Measurements from ENCODE around the gene CMTR2. TPM values are rescaled to one million over a fixed set of nuclear protein-coding genes. Genes with fewer than 3 reads are reported as not detected.

Gene CMTR2
- total RNA-seq (ENCODE audit: low replicate concordance) = 32.4 and 43.9 TPM in 2 replicates

GRCh38 chr16:71288890-71289731, at the start of gene CMTR2:
Gene CMTR2, minus strand, starts transcription at chr16:71289402. Its CDS starts 3,482 bp downstream, at chr16:71285920.
- H4K20me1 ChIP-seq (ENCODE audit: low read depth) = peaks cover 3% of the 10 kb centered on the region
- H3K79me2 ChIP-seq (ENCODE audit: low read depth) = peaks cover 35% of the 10 kb centered on the region
- no peaks in the 10 kb centered on the region for H3K36me3 ChIP-seq
- H3K9me3 ChIP-seq (ENCODE audit: low read depth) = no peaks in the 10 kb centered on the region
- peak within 1 kb of the TSS; percentile 87 for H3K27ac ChIP-seq
- Mint-ChIP-seq H3K36me3 (peaks cover 14% of the 10 kb centered on the region), H3K27me3 (ENCODE audit: insufficient read depth, low read depth) (peaks cover 2% of the 10 kb centered on the region), H3K4me1 (peaks cover 13% of the 10 kb centered on the region), H3K27ac (peak within 1 kb of the TSS; percentile 91), H3K9me3 (no peaks in the 10 kb centered on the region), H3K4me3 (peak within 1 kb of the TSS; percentile 87)
- peak within 1 kb of the TSS; percentile 63 for H2AFZ ChIP-seq (replicated peaks)
- peaks cover 18% of the 10 kb centered on the region for H3F3A ChIP-seq (ENCODE audit: low read depth)
- H3K4me2 ChIP-seq = peak within 1 kb of the TSS; percentile 89
- peak within 1 kb of the TSS; percentile 68 for H3K4me3 ChIP-seq
- peak; percentile 100 for DNase-seq (ENCODE audit: low spot score)
- H3K9ac ChIP-seq = peak within 1 kb of the TSS; percentile 64
- TF ChIP-seq EZH2 (IDR thresholded peaks at IDR 0.05) = peak; percentile 4
- no peak for TF ChIP-seq EZH2phosphoT487 (IDR thresholded peaks at IDR 0.05)
- H3K4me1 ChIP-seq = peaks cover 13% of the 10 kb centered on the region
- H3K27me3 ChIP-seq = no peaks in the 10 kb centered on the region

- Histone ChIP-seq H3K27ac (no peak overlapping the region), H3K9me3 (ENCODE audit: low read depth) (no peaks in the 10 kb centered on the region), H2AFZ (replicated peaks) (no peak overlapping the region), H3K36me3 (no peaks in the 10 kb centered on the region), H4K20me1 (ENCODE audit: low read depth) (no peaks in the 10 kb centered on the region), H3K4me3 (no peak overlapping the region), H3K79me2 (ENCODE audit: low read depth) (no peaks in the 10 kb centered on the region), H3K27me3 (no peaks in the 10 kb centered on the region), H3K4me2 (no peak overlapping the region), H3F3A (ENCODE audit: low read depth) (no peaks in the 10 kb centered on the region), H3K4me1 (no peaks in the 10 kb centered on the region), H3K9ac (no peak overlapping the region)
- TF ChIP-seq EZH2phosphoT487 (IDR thresholded peaks at IDR 0.05) = no peak
- no peak for TF ChIP-seq EZH2 (IDR thresholded peaks at IDR 0.05)
- TF ChIP-seq CTCF (IDR thresholded peaks at IDR 0.05) = no peak
- Mint-ChIP-seq H3K4me1 (no peaks in the 10 kb centered on the region), H3K9me3 (no peaks in the 10 kb centered on the region), H3K27me3 (ENCODE audit: insufficient read depth, low read depth) (peaks cover 7% of the 10 kb centered on the region), H3K4me3 (no peak overlapping the region), H3K27ac (no peak overlapping the region), H3K36me3 (no peaks in the 10 kb centered on the region)
- DNase-seq (ENCODE audit: low spot score) = no peak
Observed at GRCh38 chr16:71338632-71339031, 49.4 kb upstream of the CMTR2 start.

GRCh38 chr16:71338193-71338592, 49.0 kb upstream of the CMTR2 start:
- Histone ChIP-seq H4K20me1 (ENCODE audit: low read depth) (no peaks in the 10 kb centered on the region), H3K9ac (no peak overlapping the region), H3K4me3 (no peak overlapping the region), H2AFZ (replicated peaks) (no peak overlapping the region), H3K4me2 (no peak overlapping the region), H3K79me2 (ENCODE audit: low read depth) (no peaks in the 10 kb centered on the region), H3K27ac (no peak overlapping the region), H3K27me3 (no peaks in the 10 kb centered on the region), H3F3A (ENCODE audit: low read depth) (no peaks in the 10 kb centered on the region), H3K4me1 (no peaks in the 10 kb centered on the region), H3K9me3 (ENCODE audit: low read depth) (no peaks in the 10 kb centered on the region), H3K36me3 (no peaks in the 10 kb centered on the region)
- Mint-ChIP-seq H3K27me3 (ENCODE audit: insufficient read depth, low read depth) (peaks cover 7% of the 10 kb centered on the region), H3K4me1 (no peaks in the 10 kb centered on the region), H3K4me3 (no peak overlapping the region), H3K36me3 (no peaks in the 10 kb centered on the region), H3K9me3 (no peaks in the 10 kb centered on the region), H3K27ac (no peak overlapping the region)
- no peak for DNase-seq (ENCODE audit: low spot score)
- TF ChIP-seq EZH2phosphoT487 (IDR thresholded peaks at IDR 0.05) (no peak), EZH2 (IDR thresholded peaks at IDR 0.05) (no peak), CTCF (IDR thresholded peaks at IDR 0.05) (no peak)

GRCh38 chr16:71337631-71338030, 48.4 kb upstream of the CMTR2 start:
- H3K4me1 Mint-ChIP-seq = no peaks in the 10 kb centered on the region
- Histone ChIP-seq H3K4me1 (no peaks in the 10 kb centered on the region), H3F3A (ENCODE audit: low read depth) (no peaks in the 10 kb centered on the region), H2AFZ (replicated peaks) (no peak overlapping the region), H3K4me3 (no peak overlapping the region), H3K27me3 (no peaks in the 10 kb centered on the region), H4K20me1 (ENCODE audit: low read depth) (no peaks in the 10 kb centered on the region), H3K27ac (no peak overlapping the region), H3K4me2 (no peak overlapping the region), H3K36me3 (no peaks in the 10 kb centered on the region), H3K9ac (no peak overlapping the region), H3K9me3 (ENCODE audit: low read depth) (no peaks in the 10 kb centered on the region), H3K79me2 (ENCODE audit: low read depth) (no peaks in the 10 kb centered on the region)
- DNase-seq (ENCODE audit: low spot score) = no peak
- H3K9me3 Mint-ChIP-seq = no peaks in the 10 kb centered on the region
- no peak for TF ChIP-seq CTCF (IDR thresholded peaks at IDR 0.05)
- no peak for TF ChIP-seq EZH2phosphoT487 (IDR thresholded peaks at IDR 0.05)
- no peak for TF ChIP-seq EZH2 (IDR thresholded peaks at IDR 0.05)
- H3K27me3 Mint-ChIP-seq (ENCODE audit: insufficient read depth, low read depth) = peaks cover 7% of the 10 kb centered on the region
- no peak overlapping the region for H3K4me3 Mint-ChIP-seq
- H3K36me3 Mint-ChIP-seq = no peaks in the 10 kb centered on the region
- H3K27ac Mint-ChIP-seq = no peak overlapping the region
